GM19025 (cell line): ENCODE results near the gene CEP192.
"Not testable (repeated sequence)": the region's sequence is repeated elsewhere in the genome, so short reads cannot be mapped to it uniquely, and the experiment has no call there.

Experiments used
- ATAC-seq: cut with Tn5 transposase; IDR thresholded peaks from one replicate; pipeline ENCODE4 v1.9.1; 2021; ENCODE audit warnings: mild to moderate bottlenecking, low read depth, moderate library complexity; ENCODE audit not compliant: unreplicated experiment

The CEP192 gene

GRCh38 chr18:13028869-13029268 lies 37.7 kb downstream of the CEP192 start:
- no peak for ATAC-seq

GRCh38 chr18:13032173-13032572 lies 41.0 kb downstream of the CEP192 start:
- ATAC-seq = no peak

DNA sequence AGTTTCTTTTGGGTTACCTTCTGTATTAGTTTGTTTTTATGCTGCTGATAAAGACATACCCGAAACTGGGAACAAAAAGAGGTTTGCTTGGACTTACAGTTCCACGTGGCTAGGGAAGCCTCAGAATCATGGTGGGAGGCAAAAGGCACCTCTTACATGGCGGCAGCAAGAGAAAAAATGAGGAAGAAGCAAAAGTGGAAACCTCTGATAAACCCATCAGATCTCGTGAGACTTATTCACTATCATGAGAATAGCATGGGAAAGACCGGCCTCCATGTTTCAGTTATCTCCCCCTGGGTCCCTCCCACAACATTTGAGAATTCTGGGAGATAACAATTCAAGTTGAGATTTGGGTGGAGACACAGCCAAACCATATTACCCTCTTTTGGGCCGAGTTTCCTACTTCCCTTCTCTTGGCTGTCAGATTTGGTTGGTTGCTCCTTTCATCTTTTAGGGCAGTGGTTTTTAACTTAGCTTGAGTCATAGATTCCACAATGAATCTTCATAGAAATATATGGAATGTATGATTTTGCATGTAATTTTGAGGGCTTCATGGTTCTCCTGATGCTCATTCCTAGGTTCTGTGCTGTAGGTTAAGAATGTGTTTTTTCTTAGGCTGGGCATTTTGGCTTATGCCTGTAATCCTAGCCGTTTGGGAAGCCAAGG lies 44.2 kb downstream of the CEP192 start:
- no peak for ATAC-seq

DNA sequence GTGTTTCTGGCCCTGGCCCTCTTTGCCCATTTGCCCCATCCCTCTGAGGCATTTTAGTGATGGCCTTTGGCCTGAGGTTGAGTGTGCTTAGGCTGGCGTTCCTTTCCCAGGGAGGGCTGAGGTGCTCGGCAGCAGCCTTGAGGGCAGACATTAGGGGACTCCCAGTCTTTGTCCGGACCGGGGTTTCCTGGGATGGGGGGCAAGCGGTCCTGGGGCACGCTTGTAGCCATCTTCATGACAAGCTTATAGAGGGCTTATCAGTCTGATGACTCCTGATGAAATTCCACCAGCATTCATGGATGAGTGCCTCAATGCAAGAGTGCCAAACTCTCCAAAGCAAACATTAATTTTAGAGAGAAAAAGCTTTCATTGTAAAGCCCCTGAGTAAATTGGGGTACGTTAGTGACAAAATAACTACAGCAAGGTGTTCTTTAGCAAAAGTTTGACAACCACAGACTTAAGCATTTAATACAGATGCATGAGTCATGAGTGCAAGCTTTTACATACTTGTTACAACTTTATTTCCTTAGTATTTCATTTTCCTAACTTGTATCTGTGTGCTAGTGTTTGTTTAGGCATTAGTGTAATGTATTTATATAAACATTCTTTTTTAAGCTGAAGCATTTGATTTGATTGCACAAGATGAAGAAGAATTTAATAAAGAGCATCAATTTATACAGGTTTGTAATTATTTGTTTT lies 45.6 kb downstream of the CEP192 start:
- no peak for ATAC-seq

DNA sequence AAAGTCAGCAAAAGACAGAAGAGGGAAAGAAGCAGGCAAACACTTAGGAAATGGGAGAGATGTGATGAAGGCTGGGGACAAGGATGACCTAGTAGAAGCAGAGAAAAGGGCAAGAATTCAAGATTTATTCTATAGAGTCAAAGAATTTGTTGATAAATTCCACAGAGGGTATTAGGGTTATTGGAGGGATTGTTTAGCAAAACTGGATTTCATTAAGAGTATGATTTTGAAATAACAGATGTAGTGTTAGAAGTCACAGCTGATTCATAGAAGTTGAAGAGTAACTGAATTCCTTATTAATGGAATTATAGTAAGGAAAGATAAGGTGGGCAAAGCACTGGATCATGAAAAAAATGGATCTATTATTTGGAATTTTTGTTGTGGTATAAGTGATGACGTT lies 48.6 kb downstream of the CEP192 start:
- no peak for ATAC-seq

DNA sequence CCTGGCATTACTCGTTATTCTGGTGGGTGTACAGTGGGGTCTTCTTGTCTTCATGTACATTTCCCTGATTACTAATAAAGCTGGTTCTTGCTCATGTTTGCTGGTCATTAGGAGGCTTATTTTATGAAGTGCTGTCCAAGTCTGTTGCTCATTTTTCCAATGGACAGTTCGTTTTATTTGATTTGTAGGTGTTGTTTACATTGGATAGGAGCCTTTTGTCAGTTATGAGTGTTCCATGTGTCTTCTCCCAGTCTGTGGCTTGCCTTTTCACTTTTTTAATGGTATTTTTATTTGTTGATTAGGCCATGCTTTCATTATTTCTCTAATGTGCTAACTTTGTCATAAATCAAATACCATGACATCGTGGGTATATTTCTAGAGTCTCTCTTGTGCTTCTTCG lies 51.9 kb downstream of the CEP192 start:
- ATAC-seq = no peak

DNA sequence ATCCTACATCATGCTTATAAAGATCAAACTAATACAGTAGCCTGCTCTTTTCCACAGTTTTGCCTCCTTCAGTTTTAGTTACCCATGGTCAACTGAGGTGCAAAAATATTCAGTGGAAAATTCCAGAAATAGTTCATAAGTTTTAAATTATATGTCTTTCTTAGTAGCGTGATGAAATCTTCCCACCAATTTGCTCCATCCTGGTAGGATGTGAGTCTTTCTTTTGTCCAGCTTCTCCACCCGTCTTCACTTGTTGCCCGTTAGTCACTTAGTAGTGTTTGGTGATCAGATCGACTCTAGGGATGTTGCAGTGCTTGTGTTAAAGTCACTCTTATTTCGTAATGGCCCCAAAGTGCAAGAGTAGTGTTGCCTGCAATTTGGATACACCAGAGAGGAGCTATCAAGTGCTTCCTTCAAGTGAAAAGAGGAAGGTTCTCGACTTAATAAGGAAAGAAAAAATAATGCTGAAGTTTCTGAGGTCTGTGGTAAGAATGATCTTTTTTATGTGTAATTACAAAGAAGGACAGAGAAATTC lies 57.0 kb downstream of the CEP192 start:
- no peak for ATAC-seq

GRCh38 chr18:13051159-13051558 lies 60.0 kb downstream of the CEP192 start:
- ATAC-seq = no peak

DNA sequence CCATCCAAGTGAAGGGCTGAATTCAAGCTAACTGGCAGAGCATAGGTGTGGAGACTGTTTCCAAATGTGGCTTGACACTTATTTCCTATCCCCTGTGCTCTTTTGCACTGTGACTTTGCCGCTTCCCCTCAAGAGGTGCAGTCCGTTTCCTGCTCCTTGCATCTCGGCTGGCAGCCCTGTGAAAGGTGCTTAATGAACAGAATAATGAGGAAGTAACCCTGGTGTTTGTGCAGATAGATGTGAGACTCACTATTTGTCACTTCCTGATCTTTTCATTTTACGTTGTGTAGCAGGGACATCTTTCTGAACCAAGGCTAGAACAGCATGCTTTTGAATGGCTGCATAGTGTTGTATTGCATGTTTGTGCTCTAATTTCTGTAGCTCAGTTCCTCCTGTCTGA lies 60.8 kb downstream of the CEP192 start:
- ATAC-seq = no peak

- no peak for ATAC-seq
Observed at GRCh38 chr18:13054336-13054735, 63.2 kb downstream of the CEP192 start.

- no peak for ATAC-seq
Observed at GRCh38 chr18:13061630-13062189, 70.5 kb downstream of the CEP192 start.

DNA sequence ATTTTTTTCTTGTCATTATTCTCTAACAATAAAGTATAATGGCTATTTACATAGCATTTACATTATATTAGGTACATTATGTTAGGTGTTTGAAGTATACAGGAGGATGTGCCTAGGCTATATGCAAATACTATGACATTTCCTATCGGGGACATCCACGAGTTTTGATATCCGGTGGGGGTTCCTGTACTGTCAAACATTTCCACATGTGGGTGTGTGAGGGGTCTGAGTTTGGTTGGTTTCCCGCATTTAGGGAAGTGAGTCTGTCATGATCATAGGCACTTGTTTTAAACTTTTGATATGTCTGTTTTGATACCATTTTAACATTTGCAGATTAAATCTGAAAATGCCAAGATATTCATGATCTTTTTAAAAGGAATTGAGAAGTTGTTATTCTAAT lies 76.0 kb downstream of the CEP192 start:
- ATAC-seq = no peak

DNA sequence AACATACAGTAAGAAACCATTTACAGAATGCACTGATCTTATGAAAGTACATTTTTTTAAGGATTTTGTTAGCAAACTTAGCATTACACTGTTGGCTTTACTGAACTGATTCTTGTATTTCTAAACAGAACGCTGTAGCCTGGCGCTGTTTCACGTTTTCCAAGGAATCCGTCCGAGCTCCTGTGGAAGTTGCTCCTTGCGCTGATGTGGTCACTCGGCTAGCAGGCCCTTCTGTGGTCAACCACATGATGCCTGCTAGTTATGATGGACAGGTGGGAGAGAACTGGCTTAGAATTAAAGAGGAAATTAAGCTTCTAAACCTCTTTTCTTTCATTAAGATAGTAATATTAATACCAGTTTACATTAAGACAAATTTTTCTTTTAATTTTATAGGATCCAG lies 76.8 kb downstream of the CEP192 start:
- no peak for ATAC-seq

DNA sequence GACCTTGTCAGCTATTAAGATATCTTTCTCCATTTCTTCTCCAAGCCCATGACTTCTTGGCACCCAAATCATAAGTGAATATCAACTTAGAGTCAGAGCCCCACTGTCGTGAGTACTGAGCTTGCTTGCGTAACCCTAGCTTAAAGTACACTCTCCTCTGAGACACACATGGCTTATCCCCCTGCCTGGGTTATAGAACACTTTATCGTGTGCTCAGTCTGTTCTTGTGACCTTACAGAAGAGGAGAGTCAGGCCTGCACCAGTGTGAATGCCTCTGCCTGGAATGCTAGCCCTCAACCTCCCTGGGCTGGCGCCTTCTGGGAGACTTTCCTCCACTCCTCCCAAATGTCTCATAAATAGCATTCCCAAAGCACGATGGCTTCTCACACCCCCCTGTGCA lies 79.3 kb downstream of the CEP192 start:
- ATAC-seq = no peak

DNA sequence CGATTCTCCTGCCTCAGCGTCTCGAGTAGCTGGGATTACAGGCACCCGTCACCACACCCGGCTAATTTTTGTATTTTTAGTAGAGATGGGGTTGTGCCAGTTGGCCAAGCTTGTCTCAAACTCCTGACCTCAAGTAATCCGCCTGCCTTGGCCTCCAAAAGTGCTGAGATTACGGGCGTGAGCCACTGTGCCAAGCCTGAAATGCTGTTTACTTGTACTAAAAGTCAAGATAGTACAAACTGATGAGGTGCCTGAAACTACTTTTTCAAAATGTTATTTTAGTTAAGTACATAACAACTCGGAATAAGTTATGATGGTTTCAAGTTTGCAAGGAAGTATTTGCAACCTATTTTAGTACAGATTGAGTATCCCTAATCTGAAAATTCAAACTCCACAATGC lies 85.7 kb downstream of the CEP192 start:
- ATAC-seq = no peak

GRCh38 chr18:13077473-13077872 lies 86.3 kb downstream of the CEP192 start:
- no peak for ATAC-seq

DNA sequence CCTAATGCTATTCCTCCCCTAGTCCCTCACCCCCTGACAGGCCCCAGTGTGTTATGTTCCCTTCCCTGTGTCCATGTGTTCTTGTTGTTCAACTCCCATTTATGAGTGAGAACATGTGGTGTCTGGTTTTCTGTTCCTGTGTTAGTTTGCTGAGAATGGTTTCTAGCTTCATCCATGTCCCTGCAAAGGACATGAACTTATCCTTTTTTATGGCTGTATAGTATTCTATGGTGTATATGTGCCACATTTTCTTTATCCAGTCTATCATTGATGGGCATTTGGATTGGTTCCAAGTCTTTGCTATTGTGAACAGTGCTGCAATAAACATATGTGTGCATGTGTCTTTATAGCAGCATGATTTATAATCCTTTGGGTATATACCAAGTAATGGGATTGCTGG lies 86.9 kb downstream of the CEP192 start:
- not testable (repeated sequence) for ATAC-seq

DNA sequence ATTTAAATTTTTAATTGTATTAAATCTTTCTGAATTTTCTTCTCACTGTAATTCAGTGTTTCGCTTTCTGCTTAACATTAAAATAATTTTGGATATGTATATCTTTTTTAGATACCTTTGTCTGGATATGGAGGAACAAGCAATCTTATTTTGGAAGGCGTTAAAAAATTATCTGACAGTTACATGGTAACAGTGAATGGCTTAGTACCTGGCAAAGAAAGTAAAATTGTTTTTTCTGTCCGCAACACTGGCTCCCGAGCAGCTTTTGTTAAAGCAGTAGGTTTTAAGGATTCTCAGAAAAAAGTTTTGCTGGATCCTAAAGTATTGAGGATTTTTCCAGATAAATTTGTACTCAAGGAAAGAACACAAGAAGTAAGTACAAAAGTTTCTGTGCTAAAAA lies 95.7 kb downstream of the CEP192 start:
- no peak for ATAC-seq

DNA sequence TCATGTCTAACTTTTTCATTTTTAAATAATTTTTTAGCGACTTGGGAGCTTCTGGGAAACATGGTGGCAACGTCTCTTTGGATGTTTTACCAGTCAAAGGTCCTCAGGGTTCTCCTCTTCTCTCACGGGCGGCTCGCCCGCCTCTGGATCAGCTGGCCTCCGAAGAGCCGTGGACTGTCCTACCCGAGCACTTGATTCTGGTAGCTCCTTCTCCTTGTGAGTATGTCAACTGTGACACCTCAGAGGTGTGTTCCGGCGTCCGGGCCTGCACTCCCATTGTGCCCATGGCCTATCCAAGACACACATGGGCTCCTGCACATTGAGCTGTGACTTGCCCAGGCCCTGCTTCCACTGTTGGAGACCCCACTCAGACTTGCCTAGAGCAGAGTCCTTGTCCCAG lies 104.3 kb downstream of the CEP192 start:
- no peak for ATAC-seq

- no peak for ATAC-seq
Observed at GRCh38 chr18:13096232-13096631, 105.1 kb downstream of the CEP192 start.

GRCh38 chr18:13096719-13097118 lies 105.6 kb downstream of the CEP192 start:
- no peak for ATAC-seq

DNA sequence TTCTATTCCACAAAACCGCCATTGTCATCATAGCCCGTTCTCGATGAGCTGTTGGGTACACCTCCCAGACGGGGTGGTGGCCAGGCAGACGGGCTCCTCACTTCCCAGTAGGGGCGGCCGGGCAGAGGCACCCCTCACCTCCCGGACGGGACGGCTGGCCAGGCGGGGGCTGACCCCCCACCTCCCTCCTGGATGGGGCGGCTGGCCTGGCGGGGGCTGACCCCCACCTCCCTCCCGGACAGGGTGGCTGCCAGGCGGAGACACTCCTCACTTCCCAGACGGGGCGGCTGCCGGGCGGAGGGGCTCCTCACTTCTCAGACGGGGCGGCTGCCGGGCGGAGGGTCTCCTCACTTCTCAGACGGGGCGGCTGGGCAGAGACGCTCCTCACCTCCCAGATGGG lies 106.9 kb downstream of the CEP192 start:
- ATAC-seq = not testable (repeated sequence)
